Stimulated activated effector memory CD8-positive, alpha-beta T cell treated with anti-CD3 and anti-CD28 coated beads, Interleukin-12 subunit alpha, Interleukin-12 subunit beta, amount 100 ng/mL, for 72 hours (primary cell): ENCODE measurements around the gene MARK2.

Source experiments
- ATAC-seq: fragments of 150-1000 bp; cut with Tn5 transposase; 2 replicates; pipeline ENCODE4 v1.10.0; 2021
- DNase-seq, 2 donors: peaks; one replicate each; pipeline ENCODE4 v3.0.0; 2021 to 2022; ENCODE audit warnings: low spot score in 2 of 2
- H3K27ac Mint-ChIP-seq: one replicate; pipeline ENCODE4 v1.8.0; 2022; ENCODE audit warnings: mild to moderate bottlenecking, mixed read lengths
- H3K36me3 Mint-ChIP-seq: one replicate; pipeline ENCODE4 v1.8.0; 2022; ENCODE audit warnings: mild to moderate bottlenecking, mixed read lengths
- H3K4me1 Mint-ChIP-seq: one replicate; pipeline ENCODE4 v1.8.0; 2022; ENCODE audit warnings: mixed read lengths
- H3K4me3 Mint-ChIP-seq: one replicate; pipeline ENCODE4 v1.8.0; 2022; ENCODE audit warnings: mild to moderate bottlenecking, mixed read lengths
- H3K9me3 Mint-ChIP-seq: one replicate; pipeline ENCODE4 v1.8.0; 2022; ENCODE audit warnings: mixed read lengths

Gene MARK2

GRCh38 chr11:63929616-63930015 lies 90.7 kb downstream of the MARK2 start:
- H3K36me3 Mint-ChIP-seq, result no peaks in the 10 kb centered on the region
- no peak for DNase-seq
- no peaks in the 10 kb centered on the region for H3K4me1 Mint-ChIP-seq
- H3K9me3 Mint-ChIP-seq, result no peaks in the 10 kb centered on the region
- H3K27ac Mint-ChIP-seq, result no peak overlapping the region
- no peak for ATAC-seq
- no peak overlapping the region for H3K4me3 Mint-ChIP-seq

GRCh38 chr11:63931045-63931444 lies 92.1 kb downstream of the MARK2 start:
- Mint-ChIP-seq H3K27ac (no peak overlapping the region), H3K9me3 (no peaks in the 10 kb centered on the region)

GRCh38 chr11:63931876-63932275 lies 93.0 kb downstream of the MARK2 start:
- H3K36me3 Mint-ChIP-seq, result no peaks in the 10 kb centered on the region
- H3K27ac Mint-ChIP-seq, result no peak overlapping the region
- ATAC-seq (peak; percentile 22), DNase-seq (no peak)
- no peaks in the 10 kb centered on the region for H3K9me3 Mint-ChIP-seq
- H3K4me3 Mint-ChIP-seq, result no peak overlapping the region
- no peaks in the 10 kb centered on the region for H3K4me1 Mint-ChIP-seq

More at GRCh38 chr11:63931045-63931444, 92.1 kb downstream of the MARK2 start:
- no peak overlapping the region for H3K4me3 Mint-ChIP-seq
- no peaks in the 10 kb centered on the region for H3K36me3 Mint-ChIP-seq
- DNase-seq (no peak), ATAC-seq (no peak)
- H3K4me1 Mint-ChIP-seq, result no peaks in the 10 kb centered on the region

GRCh38 chr11:63933459-63933858 lies 94.5 kb downstream of the MARK2 start:
- Mint-ChIP-seq H3K9me3 (no peaks in the 10 kb centered on the region), H3K36me3 (peaks cover 6% of the 10 kb centered on the region), H3K4me3 (no peak overlapping the region), H3K27ac (peak overlapping the region; percentile 44), H3K4me1 (peaks cover 10% of the 10 kb centered on the region)
- no peak for ATAC-seq
- no peak for DNase-seq

- Mint-ChIP-seq H3K36me3 (peaks cover 18% of the 10 kb centered on the region), H3K9me3 (no peaks in the 10 kb centered on the region), H3K27ac (peak overlapping the region; percentile 64), H3K4me1 (peaks cover 24% of the 10 kb centered on the region), H3K4me3 (peak overlapping the region; percentile 77)
- no peak for DNase-seq
- ATAC-seq, result peak; percentile 38
These were observed 99.0 kb downstream of the MARK2 start for GRCh38 chr11:63937713-63938478.

- peak within 1 kb of the TSS; percentile 64 for H3K27ac Mint-ChIP-seq
- DNase-seq (peak; percentile 93 to 96), ATAC-seq (peak; percentile 97)
- no peaks in the 10 kb centered on the region for H3K9me3 Mint-ChIP-seq
- peaks cover 25% of the 10 kb centered on the region for H3K4me1 Mint-ChIP-seq
- peaks cover 18% of the 10 kb centered on the region for H3K36me3 Mint-ChIP-seq
- H3K4me3 Mint-ChIP-seq, result peak within 1 kb of the TSS; percentile 77
These were observed 99.8 kb downstream of the MARK2 start, which contains the start of gene NAA40 for GRCh38 chr11:63938479-63939396. TSS of gene NAA40 (plus strand) at chr11:63939002. CDS start at chr11:63939097, 95 bp downstream.

- Mint-ChIP-seq H3K27ac (peak overlapping the region; percentile 64), H3K36me3 (peaks cover 18% of the 10 kb centered on the region), H3K4me1 (peaks cover 31% of the 10 kb centered on the region), H3K9me3 (no peaks in the 10 kb centered on the region), H3K4me3 (peak overlapping the region; percentile 77)
- DNase-seq, result no peak
- ATAC-seq, result no peak
These were observed 100.5 kb downstream of the MARK2 start for GRCh38 chr11:63939397-63939891.

GRCh38 chr11:63940786-63941185 lies 101.9 kb downstream of the MARK2 start:
- Mint-ChIP-seq H3K4me1 (peaks cover 31% of the 10 kb centered on the region), H3K4me3 (peak overlapping the region; percentile 77), H3K36me3 (peaks cover 18% of the 10 kb centered on the region), H3K27ac (no peak overlapping the region), H3K9me3 (no peaks in the 10 kb centered on the region)
- ATAC-seq (no peak), DNase-seq (no peak)

GRCh38 chr11:63941901-63942300 lies 103.0 kb downstream of the MARK2 start:
- no peak overlapping the region for H3K27ac Mint-ChIP-seq
- no peaks in the 10 kb centered on the region for H3K9me3 Mint-ChIP-seq
- H3K4me3 Mint-ChIP-seq, result no peak overlapping the region
- no peak for DNase-seq
- peaks cover 31% of the 10 kb centered on the region for H3K4me1 Mint-ChIP-seq
- no peak for ATAC-seq
- peaks cover 29% of the 10 kb centered on the region for H3K36me3 Mint-ChIP-seq

GRCh38 chr11:63942803-63943202 lies 103.9 kb downstream of the MARK2 start:
- Mint-ChIP-seq H3K4me1 (peaks cover 27% of the 10 kb centered on the region), H3K36me3 (peaks cover 38% of the 10 kb centered on the region), H3K27ac (no peak overlapping the region), H3K9me3 (no peaks in the 10 kb centered on the region), H3K4me3 (no peak overlapping the region)
- DNase-seq (no peak), ATAC-seq (no peak)

- Mint-ChIP-seq H3K4me3 (no peak overlapping the region), H3K9me3 (no peaks in the 10 kb centered on the region), H3K27ac (no peak overlapping the region), H3K4me1 (peaks cover 14% of the 10 kb centered on the region), H3K36me3 (peaks cover 33% of the 10 kb centered on the region)
- no peak for ATAC-seq
- DNase-seq, result no peak
These were observed 106.1 kb downstream of the MARK2 start for GRCh38 chr11:63944987-63945386.

GRCh38 chr11:63945477-63946163 lies 106.7 kb downstream of the MARK2 start:
- Mint-ChIP-seq H3K27ac (no peak overlapping the region), H3K36me3 (peaks cover 39% of the 10 kb centered on the region), H3K9me3 (no peaks in the 10 kb centered on the region), H3K4me1 (peaks cover 16% of the 10 kb centered on the region), H3K4me3 (no peak overlapping the region)
- ATAC-seq, result peak; percentile 78
- DNase-seq, result peak; percentile 24 to 65

GRCh38 chr11:63951779-63952536 lies 113.0 kb downstream of the MARK2 start:
- peaks cover 81% of the 10 kb centered on the region for H3K36me3 Mint-ChIP-seq
- ATAC-seq (peak; percentile 91), DNase-seq (peak in 1 of 2 donors; percentile 75)
- peaks cover 31% of the 10 kb centered on the region for H3K4me1 Mint-ChIP-seq
- H3K4me3 Mint-ChIP-seq, result peak overlapping the region; percentile 40
- peak overlapping the region; percentile 85 for H3K27ac Mint-ChIP-seq
- H3K9me3 Mint-ChIP-seq, result no peaks in the 10 kb centered on the region

- Mint-ChIP-seq H3K4me1 (peaks cover 32% of the 10 kb centered on the region), H3K36me3 (peaks cover 75% of the 10 kb centered on the region), H3K4me3 (peak overlapping the region; percentile 40), H3K27ac (peak overlapping the region; percentile 85), H3K9me3 (no peaks in the 10 kb centered on the region)
- ATAC-seq, result peak; percentile 3
- DNase-seq, result no peak
These were observed 113.7 kb downstream of the MARK2 start for GRCh38 chr11:63952570-63952969.
